ENCODE measurements around the gene C16orf46.

C16orf46 gene

DNA sequence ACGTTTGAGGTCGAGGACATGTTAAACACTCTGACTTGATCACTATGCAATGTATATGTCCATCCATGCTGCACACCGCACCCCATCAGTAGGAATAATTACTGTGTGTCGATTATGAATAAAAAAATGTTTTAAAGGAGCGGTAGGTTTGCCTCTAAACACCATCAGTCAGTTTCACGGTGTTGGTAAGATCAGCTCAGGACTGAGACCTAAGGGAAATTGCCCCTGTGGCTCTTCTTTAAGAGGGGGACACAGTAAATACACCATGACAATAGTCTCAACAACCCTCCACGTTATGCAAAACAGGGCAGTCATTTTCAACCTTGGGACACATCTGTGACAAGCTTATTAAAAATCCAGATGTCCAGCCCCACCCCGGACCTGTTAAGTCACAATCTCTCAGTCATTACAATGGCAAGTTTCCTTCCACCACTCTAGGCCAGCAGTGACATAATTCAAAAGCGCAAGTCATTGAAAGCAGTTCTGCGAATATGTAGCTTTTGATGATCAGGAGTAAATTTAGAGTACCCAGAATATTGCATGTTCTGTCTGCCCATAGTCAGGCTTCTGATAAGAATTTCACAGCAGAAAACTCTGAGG, 40.2 kb downstream of the C16orf46 start:
- H3K27ac ChIP-seq: peak overlapping the region; percentile 78
- TF ChIP-seq, protein P1, sequence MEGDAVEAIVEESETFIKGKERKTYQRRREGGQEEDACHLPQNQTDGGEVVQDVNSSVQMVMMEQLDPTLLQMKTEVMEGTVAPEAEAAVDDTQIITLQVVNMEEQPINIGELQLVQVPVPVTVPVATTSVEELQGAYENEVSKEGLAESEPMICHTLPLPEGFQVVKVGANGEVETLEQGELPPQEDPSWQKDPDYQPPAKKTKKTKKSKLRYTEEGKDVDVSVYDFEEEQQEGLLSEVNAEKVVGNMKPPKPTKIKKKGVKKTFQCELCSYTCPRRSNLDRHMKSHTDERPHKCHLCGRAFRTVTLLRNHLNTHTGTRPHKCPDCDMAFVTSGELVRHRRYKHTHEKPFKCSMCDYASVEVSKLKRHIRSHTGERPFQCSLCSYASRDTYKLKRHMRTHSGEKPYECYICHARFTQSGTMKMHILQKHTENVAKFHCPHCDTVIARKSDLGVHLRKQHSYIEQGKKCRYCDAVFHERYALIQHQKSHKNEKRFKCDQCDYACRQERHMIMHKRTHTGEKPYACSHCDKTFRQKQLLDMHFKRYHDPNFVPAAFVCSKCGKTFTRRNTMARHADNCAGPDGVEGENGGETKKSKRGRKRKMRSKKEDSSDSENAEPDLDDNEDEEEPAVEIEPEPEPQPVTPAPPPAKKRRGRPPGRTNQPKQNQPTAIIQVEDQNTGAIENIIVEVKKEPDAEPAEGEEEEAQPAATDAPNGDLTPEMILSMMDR (conservative IDR thresholded peaks at IDR 0.05): no peak

DNA sequence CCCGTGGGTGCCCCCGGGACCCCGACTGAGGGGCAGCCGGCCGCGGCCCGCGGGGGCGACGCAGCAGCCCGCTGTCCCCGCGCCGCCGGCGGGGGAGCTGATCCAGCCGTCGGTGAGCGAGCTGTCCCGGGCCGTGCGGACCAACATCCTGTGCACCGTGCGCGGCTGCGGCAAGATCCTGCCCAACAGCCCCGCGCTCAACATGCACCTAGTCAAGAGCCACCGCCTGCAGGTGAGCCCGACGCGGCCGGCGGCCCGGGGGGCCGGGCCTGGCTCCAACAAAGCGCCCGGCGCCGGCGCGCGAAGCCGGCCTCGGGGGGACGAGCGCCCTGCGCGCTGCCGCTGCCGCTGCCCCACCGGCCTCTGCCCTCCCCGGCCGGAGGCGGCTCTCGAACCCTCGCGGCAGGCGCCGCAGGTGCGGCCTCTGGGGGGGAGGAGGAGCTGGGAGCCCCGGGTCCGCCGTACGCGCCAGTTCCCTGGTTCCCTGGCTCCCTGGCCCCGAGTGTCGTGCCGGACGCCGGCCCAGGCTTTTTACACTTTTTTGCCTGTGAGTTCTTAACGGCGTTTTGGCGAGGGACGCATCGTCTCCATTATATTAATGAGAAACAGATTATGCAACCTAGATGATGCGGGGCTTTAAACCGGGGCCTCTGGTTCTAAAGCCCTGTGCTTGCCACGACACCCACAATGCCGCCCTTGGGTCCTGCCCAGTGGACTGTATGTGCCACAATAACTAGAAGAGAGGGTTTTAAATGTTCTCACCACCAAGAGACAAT, 40.9 kb downstream of the C16orf46 start:
- H3K27ac ChIP-seq: peak overlapping the region; percentile 78
- TF ChIP-seq, protein P1 (conservative IDR thresholded peaks at IDR 0.05): no peak

DNA sequence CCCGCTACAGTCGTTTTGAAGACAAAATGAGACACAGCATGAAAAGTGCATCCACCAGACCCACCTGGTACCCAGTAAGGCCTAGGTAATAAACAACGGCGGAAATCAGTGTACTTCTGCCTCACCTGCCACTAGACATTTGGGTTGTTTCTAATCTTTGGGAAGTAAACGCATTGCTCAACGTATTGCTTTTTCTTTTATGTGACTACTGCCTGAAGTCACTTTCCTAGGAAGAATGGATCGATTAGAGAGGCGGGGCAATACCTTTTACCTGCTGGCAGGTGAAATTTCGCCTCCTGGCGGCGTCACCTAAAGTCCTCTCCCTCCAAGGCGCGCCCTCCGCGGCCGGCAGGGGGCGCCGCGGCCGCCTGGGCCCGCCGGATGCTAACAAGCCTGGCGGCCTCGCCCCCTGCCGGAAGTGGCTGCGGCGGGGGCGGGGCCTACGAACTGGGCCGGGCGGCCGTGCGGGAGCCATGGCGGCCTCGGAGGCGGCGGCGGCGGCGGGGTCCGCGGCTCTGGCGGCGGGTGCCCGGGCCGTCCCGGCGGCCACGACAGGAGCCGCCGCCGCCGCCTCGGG, 41.6 kb downstream of the C16orf46 start, which contains the start of gene ATMIN:
ATMIN (plus strand) TSS at position 445 of the 577 bp plus-strand sequence; CDS start at position 474, 29 bp downstream.
- H3K27ac ChIP-seq: peak within 1 kb of the TSS; percentile 78
- TF ChIP-seq, protein P1 (conservative IDR thresholded peaks at IDR 0.05): peak; percentile 95

DNA sequence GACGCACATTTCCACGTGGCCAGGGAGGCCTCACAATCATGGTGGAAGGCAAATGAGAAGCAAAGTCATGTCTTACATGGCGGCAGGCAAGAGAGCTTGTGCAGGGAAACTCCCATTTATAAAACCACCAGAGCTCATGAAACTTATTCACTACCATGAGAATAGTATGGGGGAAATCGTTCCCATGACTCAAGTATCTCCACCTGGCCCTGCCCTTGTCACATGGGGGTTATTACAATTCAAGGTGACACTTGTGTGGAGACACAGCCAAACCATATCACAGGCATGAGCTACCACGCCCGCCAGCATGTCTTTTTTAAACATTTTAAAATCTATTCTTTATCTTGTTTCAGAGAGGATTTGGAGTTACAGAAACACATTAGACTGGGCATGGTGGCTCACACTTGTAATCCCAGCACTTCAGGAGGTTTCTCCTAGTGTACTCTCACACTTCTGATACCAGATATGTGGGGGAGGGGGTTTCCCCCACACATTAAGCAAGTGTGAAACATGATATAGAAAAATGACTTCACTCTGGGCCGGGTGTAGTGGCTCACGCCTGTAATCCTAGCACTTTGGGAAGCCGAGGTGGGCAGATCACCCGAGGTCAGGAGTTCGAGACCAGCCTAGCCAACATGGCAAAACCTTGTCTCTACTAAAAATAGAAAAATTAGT, 47.0 kb downstream of the C16orf46 start:
- TF ChIP-seq, protein P1 (conservative IDR thresholded peaks at IDR 0.05): no peak
- H3K27ac ChIP-seq: no peak overlapping the region

DNA sequence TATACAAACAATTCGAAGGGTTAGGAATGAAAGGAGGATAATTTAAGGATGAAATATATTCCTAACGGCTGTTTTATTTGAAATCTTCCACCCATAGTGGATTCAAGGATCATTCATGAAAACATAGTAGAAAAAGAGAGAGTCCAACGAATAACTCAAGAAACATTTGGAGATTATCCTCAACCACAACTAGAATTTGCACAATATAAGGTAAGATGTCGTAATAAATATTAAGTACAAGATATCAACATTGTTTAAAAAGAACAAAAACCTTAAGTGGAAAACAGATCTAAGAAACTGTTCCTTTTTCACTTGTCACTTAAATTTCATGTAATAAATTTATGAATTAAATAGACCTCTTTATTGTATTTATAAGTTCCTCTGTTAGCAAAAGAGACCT, 50.6 kb downstream of the C16orf46 start:
- TF ChIP-seq, protein P1 (conservative IDR thresholded peaks at IDR 0.05): no peak
- no peak overlapping the region for H3K27ac ChIP-seq

DNA sequence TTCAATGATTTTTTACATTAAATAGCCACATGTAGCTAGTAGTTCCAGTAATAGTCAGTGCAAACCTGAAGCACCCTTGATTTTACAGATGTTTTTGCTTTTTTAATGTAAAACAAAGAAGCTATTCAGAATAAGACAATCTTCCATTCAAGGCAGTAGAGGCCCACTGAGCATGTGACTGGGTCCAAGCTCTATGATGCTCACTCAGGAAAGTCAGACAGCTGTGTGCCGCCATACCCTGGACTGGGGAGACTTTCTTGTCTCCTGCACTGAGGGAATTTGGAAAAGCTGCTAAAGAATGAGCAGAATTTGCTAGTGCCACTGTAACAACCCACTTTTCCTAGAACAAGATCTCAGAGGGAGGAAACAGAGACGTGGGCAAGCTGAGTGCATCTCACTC, 58.5 kb downstream of the C16orf46 start:
- TF ChIP-seq, protein P1 (conservative IDR thresholded peaks at IDR 0.05): no peak
- no peak overlapping the region for H3K27ac ChIP-seq

DNA sequence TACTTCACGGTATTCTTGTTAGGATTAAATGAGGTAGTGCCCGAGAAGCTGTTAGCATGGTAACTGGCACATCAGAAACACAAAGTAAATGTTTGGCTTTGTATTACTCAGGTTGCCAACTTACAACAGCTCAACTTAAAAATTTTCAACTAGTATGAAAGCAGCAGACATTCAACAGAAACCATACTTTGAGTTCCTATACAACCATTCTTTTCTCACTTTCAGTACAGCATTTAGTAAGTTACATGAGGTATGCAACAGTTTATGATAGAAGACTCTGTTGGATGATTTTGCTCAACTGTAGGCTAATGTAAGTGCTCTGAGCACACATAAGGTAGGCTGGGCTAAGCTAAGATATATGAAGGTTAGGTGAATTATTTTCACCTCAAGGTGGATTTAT, 62.4 kb downstream of the C16orf46 start:
- no peak overlapping the region for H3K27ac ChIP-seq
- TF ChIP-seq, protein P1 (conservative IDR thresholded peaks at IDR 0.05): no peak

Measured in VCaP (cell line).